Measurements from ENCODE around the gene SNRNP35. TPM values are rescaled to one million over a fixed set of nuclear protein-coding genes. Genes with fewer than 3 reads are reported as not detected.
"Not testable (repeated sequence)": the region's sequence is repeated elsewhere in the genome, so short reads cannot be mapped to it uniquely, and the experiment has no call there.

Gene SNRNP35
- total and polyA plus RNA-seq, 5 experiments from 2014 or later = 16.8 to 48.8 (median 27.0) TPM

- Mint-ChIP-seq H3K36me3 (peaks cover 0 to 6% (median 5%) of the 10 kb centered on the region in 3 donors), H3K4me3 (no peak overlapping the region), H3K9me3 (no peaks in the 10 kb centered on the region), H3K4me1 (peaks cover 0 to 5% (median 0%) of the 10 kb centered on the region in 4 donors), H3K27ac (peak overlapping the region in 1 of 10 donors; percentile 9), H3K27me3 (no peaks in the 10 kb centered on the region)
- POLR2A ChIA-PET = interaction anchor here (0.6 to 1.1 kb wide), 2 partner anchors 36 to 164 kb away, joined by 3 to 5 read pairs; partner anchors contain the start of gene SNRNP35
- ATAC-seq (no peak), DNase-seq (no peak)
Observed at GRCh38 chr12:123494124-123494851, 36.3 kb downstream of the SNRNP35 start.

GRCh38 chr12:123497065-123497464, 39.1 kb downstream of the SNRNP35 start:
- Mint-ChIP-seq H3K36me3 (peaks cover 0 to 6% (median 5%) of the 10 kb centered on the region in 3 donors), H3K9me3 (no peaks in the 10 kb centered on the region), H3K27me3 (no peaks in the 10 kb centered on the region), H3K4me3 (no peak overlapping the region), H3K4me1 (peaks cover 0 to 5% (median 0%) of the 10 kb centered on the region in 4 donors), H3K27ac (no peak overlapping the region)
- DNase-seq (no peak), ATAC-seq (no peak)
- POLR2A ChIA-PET = no interaction called here

- no peak overlapping the region for H3K27ac Mint-ChIP-seq
- POLR2A ChIA-PET = no interaction called here
- H3K9me3 Mint-ChIP-seq = no peaks in the 10 kb centered on the region
- no peak for DNase-seq
- no peak overlapping the region for H3K4me3 Mint-ChIP-seq
- H3K36me3 Mint-ChIP-seq = peaks cover 0 to 6% (median 5%) of the 10 kb centered on the region in 3 donors
- H3K27me3 Mint-ChIP-seq = no peaks in the 10 kb centered on the region
- H3K4me1 Mint-ChIP-seq = peaks cover 0 to 5% (median 0%) of the 10 kb centered on the region in 4 donors
- no peak for ATAC-seq
Observed at GRCh38 chr12:123498126-123498825, 40.3 kb downstream of the SNRNP35 start.

GRCh38 chr12:123499332-123499731, 41.4 kb downstream of the SNRNP35 start:
- DNase-seq (no peak), ATAC-seq (no peak)
- H3K36me3 Mint-ChIP-seq = peaks cover 0 to 6% (median 5%) of the 10 kb centered on the region in 3 donors
- H3K27me3 Mint-ChIP-seq = no peaks in the 10 kb centered on the region
- H3K4me1 Mint-ChIP-seq = peaks cover 0 to 5% (median 0%) of the 10 kb centered on the region in 4 donors
- peak overlapping the region in 2 of 10 donors; percentile 33 to 57 for H3K27ac Mint-ChIP-seq
- H3K4me3 Mint-ChIP-seq = no peak overlapping the region
- H3K9me3 Mint-ChIP-seq = no peaks in the 10 kb centered on the region
- POLR2A ChIA-PET = no interaction called here

- H3K27me3 Mint-ChIP-seq = no peaks in the 10 kb centered on the region
- H3K4me3 Mint-ChIP-seq = no peak overlapping the region
- POLR2A ChIA-PET = no interaction called here
- ATAC-seq (no peak), DNase-seq (no peak)
- peaks cover 0 to 6% (median 0%) of the 10 kb centered on the region in 4 donors for H3K4me1 Mint-ChIP-seq
- no peak overlapping the region for H3K27ac Mint-ChIP-seq
- peaks cover 0 to 6% (median 3%) of the 10 kb centered on the region in 3 donors for H3K36me3 Mint-ChIP-seq
- no peaks in the 10 kb centered on the region for H3K9me3 Mint-ChIP-seq
Observed at GRCh38 chr12:123502163-123502704, 44.3 kb downstream of the SNRNP35 start.

GRCh38 chr12:123506059-123506842, 48.3 kb downstream of the SNRNP35 start:
- Mint-ChIP-seq H3K9me3 (no peaks in the 10 kb centered on the region), H3K27me3 (peaks cover 0 to 1% (median 0%) of the 10 kb centered on the region in 5 donors), H3K4me3 (no peak overlapping the region), H3K27ac (peak overlapping the region in 1 of 10 donors; percentile 50), H3K4me1 (peaks cover 0 to 5% (median 2%) of the 10 kb centered on the region in 4 donors), H3K36me3 (no peaks in the 10 kb centered on the region)
- ATAC-seq = no peak
- POLR2A ChIA-PET = no interaction called here
- DNase-seq = peak in 1 of 10 donors; percentile 23

GRCh38 chr12:123506843-123507236, 48.9 kb downstream of the SNRNP35 start:
- no peak for ATAC-seq
- DNase-seq = peak in 1 of 10 donors; percentile 15
- H3K27me3 Mint-ChIP-seq = peaks cover 0 to 1% (median 0%) of the 10 kb centered on the region in 5 donors
- H3K4me1 Mint-ChIP-seq = peaks cover 0 to 5% (median 2%) of the 10 kb centered on the region in 4 donors
- POLR2A ChIA-PET = no interaction called here
- no peaks in the 10 kb centered on the region for H3K9me3 Mint-ChIP-seq
- no peak overlapping the region for H3K4me3 Mint-ChIP-seq
- H3K27ac Mint-ChIP-seq = no peak overlapping the region
- no peaks in the 10 kb centered on the region for H3K36me3 Mint-ChIP-seq

GRCh38 chr12:123512838-123513665, 55.1 kb downstream of the SNRNP35 start:
- H3K27ac Mint-ChIP-seq = no peak overlapping the region
- no peak for ATAC-seq
- H3K9me3 Mint-ChIP-seq = no peaks in the 10 kb centered on the region
- POLR2A ChIA-PET = interaction anchor here (0.6 kb wide), 1 partner anchor 53 kb away, joined by 4 read pairs; no protein-coding TSS in a partner anchor
- no peak overlapping the region for H3K4me3 Mint-ChIP-seq
- DNase-seq = peak in 1 of 10 donors; percentile 62
- peaks cover 0 to 3% (median under 1%) of the 10 kb centered on the region in 4 donors for H3K4me1 Mint-ChIP-seq
- H3K27me3 Mint-ChIP-seq = peaks cover 0 to 1% (median 0%) of the 10 kb centered on the region in 5 donors
- peaks cover 0 to 14% (median 0%) of the 10 kb centered on the region in 3 donors for H3K36me3 Mint-ChIP-seq

GRCh38 chr12:123513805-123514204, 55.9 kb downstream of the SNRNP35 start:
- Mint-ChIP-seq H3K4me1 (peaks cover 0 to 3% (median under 1%) of the 10 kb centered on the region in 4 donors), H3K27me3 (peaks cover 0 to 1% (median 0%) of the 10 kb centered on the region in 5 donors), H3K27ac (no peak overlapping the region), H3K36me3 (peaks cover 0 to 21% (median 0%) of the 10 kb centered on the region in 3 donors), H3K4me3 (no peak overlapping the region), H3K9me3 (no peaks in the 10 kb centered on the region)
- POLR2A ChIA-PET = interaction anchor here (0.6 kb wide), 1 partner anchor 54 kb away, joined by 4 read pairs; no protein-coding TSS in a partner anchor
- DNase-seq (peak in 1 of 10 donors; percentile 37), ATAC-seq (no peak)

GRCh38 chr12:123514582-123515221, 56.8 kb downstream of the SNRNP35 start:
- ATAC-seq, DNase-seq, H3K27ac Mint-ChIP-seq, H3K4me3 Mint-ChIP-seq, H3K9me3 Mint-ChIP-seq, H3K4me1 Mint-ChIP-seq, H3K27me3 Mint-ChIP-seq, POLR2A ChIA-PET: not testable (repeated sequence)
- H3K36me3 Mint-ChIP-seq = peaks cover 0 to 28% (median 0%) of the 10 kb centered on the region in 3 donors

- ATAC-seq (no peak), DNase-seq (peak in 1 of 10 donors; percentile 27)
- Mint-ChIP-seq H3K27ac (peak overlapping the region in 2 of 10 donors; percentile 24 to 65), H3K4me1 (no peaks in the 10 kb centered on the region), H3K27me3 (no peaks in the 10 kb centered on the region), H3K9me3 (no peaks in the 10 kb centered on the region), H3K36me3 (peaks cover 0 to 32% (median 2%) of the 10 kb centered on the region in 3 donors), H3K4me3 (no peak overlapping the region)
- POLR2A ChIA-PET = no interaction called here
Observed at GRCh38 chr12:123516216-123516780, 58.4 kb downstream of the SNRNP35 start.

Data from naive thymus-derived CD8-positive, alpha-beta T cell (primary cell).